ENCODE data around the gene FUT3.

DNA sequence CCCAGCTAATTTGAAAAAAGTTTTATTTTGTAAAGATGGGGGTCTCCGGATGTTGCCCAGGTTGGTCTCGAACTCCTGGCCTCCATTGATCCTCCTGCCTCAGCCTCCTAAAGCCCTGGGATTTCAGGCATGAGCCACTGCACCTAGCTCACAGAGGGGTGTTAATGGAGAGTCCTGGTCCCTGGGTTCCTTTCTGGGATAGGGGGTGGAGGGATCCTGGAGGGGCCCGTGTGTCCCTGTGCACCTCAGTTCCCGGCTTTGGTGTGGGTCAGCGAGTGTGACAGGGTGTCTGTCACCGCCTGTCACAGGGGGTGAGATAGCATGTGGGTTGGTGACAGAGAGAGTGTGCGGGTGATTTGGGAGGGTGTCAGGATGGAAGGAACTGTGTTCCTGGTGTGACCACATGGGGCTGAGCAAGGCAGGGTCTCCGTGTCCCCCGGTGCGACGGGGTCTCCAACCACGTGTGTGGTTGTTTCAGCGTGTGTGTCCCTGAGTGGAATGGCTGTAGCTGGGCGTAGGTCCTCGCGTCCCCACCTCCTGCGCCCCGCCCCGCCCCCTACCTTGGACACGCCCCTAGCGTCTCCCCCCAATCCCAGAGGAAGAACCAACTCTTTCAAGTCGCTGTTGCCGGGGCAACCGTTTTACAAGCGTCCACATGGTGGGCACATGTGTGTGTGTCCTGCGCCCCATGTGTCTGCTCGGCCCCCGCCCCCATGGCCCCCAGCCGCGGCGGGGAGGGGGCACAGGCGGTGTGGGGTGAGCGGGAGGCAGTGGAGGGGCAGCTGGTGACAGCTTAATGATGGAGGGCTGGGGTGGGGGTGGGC lies 49.2 kb downstream of the FUT3 start:
- no peak for TF ChIP-seq POLR2A (IDR thresholded peaks at IDR 0.05)
- no peak for TF ChIP-seq CTCF (IDR thresholded peaks at IDR 0.05)

Data from right lobe of liver (tissue), 4 donors.